ENCODE results near the gene BNIP5. TPM values are rescaled to one million over a fixed set of nuclear protein-coding genes. Genes with fewer than 3 reads are reported as not detected.

The BNIP5 gene
- total and polyA plus RNA-seq, 8 donors, result 2.4 to 14.8 (median 4.6) TPM

DNA sequence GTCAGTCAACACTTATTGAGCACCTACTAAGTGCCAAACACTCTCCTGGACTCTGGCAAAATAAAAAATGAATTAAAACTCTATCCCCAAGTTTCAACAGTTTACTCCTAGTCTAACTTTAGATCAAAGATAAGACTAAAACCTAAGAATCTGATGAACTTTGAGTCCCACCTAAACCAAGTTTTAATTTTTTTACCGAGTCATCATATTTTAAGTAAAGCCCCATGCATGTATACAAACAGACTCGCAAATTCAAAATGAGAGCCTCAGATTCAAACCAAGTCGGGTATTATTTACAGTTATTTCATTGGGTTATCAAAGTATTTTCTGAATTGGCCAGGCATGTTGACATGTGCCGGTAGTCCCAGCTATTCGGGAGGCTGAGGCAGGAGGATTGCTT lies 28.2 kb downstream of the BNIP5 start:
- Histone ChIP-seq H3K9me3 (peaks cover 0 to 4% (median 0%) of the 10 kb centered on the region in 4 donors), H3K36me3 (no peaks in the 10 kb centered on the region), H3K27me3 (no peaks in the 10 kb centered on the region), H3K4me1 (peaks cover 0 to 12% (median 0%) of the 10 kb centered on the region in 4 donors), H3K4me3 (no peak overlapping the region), H3K27ac (no peak overlapping the region)
- DNase-seq, result no peak
- TF ChIP-seq, protein P1, sequence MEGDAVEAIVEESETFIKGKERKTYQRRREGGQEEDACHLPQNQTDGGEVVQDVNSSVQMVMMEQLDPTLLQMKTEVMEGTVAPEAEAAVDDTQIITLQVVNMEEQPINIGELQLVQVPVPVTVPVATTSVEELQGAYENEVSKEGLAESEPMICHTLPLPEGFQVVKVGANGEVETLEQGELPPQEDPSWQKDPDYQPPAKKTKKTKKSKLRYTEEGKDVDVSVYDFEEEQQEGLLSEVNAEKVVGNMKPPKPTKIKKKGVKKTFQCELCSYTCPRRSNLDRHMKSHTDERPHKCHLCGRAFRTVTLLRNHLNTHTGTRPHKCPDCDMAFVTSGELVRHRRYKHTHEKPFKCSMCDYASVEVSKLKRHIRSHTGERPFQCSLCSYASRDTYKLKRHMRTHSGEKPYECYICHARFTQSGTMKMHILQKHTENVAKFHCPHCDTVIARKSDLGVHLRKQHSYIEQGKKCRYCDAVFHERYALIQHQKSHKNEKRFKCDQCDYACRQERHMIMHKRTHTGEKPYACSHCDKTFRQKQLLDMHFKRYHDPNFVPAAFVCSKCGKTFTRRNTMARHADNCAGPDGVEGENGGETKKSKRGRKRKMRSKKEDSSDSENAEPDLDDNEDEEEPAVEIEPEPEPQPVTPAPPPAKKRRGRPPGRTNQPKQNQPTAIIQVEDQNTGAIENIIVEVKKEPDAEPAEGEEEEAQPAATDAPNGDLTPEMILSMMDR (IDR thresholded peaks at IDR 0.05), result no peak
- TF ChIP-seq POLR2A (IDR thresholded peaks at IDR 0.05) (no peak), EP300 (IDR thresholded peaks at IDR 0.05) (no peak), POLR2AphosphoS5 (IDR thresholded peaks at IDR 0.05) (no peak)
- intact Hi-C loops (cut with DNase I; ENCODE audit: low total_unique reads), result no loop called here
- WGBS, 5 donors, result 92 to 97% (median 94%) methylated on average over 5 of the region's 5 CpGs

DNA sequence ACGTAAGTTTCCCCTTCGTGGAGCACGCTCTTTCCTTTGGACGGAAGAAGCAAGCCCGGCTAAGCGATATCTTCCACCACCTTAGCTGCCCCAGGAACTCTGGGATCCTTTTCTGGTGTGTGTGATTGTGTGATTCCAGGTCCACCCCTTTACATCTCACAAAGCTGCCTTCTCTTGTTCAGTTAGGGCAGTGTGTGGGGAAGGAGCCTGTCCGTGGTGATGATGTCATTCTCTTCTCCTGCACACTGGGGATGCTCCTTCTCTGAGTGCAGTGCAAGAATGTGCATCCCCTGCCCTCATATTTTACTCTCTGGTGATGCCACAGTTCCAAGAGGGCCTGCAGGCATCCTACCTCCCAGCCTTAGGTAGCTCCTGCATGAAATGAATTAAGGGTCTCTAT lies 30.3 kb downstream of the BNIP5 start:
- TF ChIP-seq POLR2A (IDR thresholded peaks at IDR 0.05) (no peak), EP300 (IDR thresholded peaks at IDR 0.05) (no peak), POLR2AphosphoS5 (IDR thresholded peaks at IDR 0.05) (no peak)
- TF ChIP-seq, protein P1 (IDR thresholded peaks at IDR 0.05), result no peak
- no peak for DNase-seq
- no peak overlapping the region for H3K4me3 ChIP-seq
- H3K27ac ChIP-seq, result no peak overlapping the region
- H3K4me1 ChIP-seq, result peaks cover 0 to 14% (median 9%) of the 10 kb centered on the region in 4 donors
- H3K27me3 ChIP-seq, result peaks cover 0 to under 1% (median 0%) of the 10 kb centered on the region in 3 donors
- WGBS, 5 donors, result 78 to 88% (median 87%) methylated on average over 7 of the region's 7 CpGs
- no peaks in the 10 kb centered on the region for H3K36me3 ChIP-seq
- intact Hi-C loops (cut with DNase I; ENCODE audit: low total_unique reads), result no loop called here
- H3K9me3 ChIP-seq, result peaks cover 0 to 4% (median 0%) of the 10 kb centered on the region in 4 donors

DNA sequence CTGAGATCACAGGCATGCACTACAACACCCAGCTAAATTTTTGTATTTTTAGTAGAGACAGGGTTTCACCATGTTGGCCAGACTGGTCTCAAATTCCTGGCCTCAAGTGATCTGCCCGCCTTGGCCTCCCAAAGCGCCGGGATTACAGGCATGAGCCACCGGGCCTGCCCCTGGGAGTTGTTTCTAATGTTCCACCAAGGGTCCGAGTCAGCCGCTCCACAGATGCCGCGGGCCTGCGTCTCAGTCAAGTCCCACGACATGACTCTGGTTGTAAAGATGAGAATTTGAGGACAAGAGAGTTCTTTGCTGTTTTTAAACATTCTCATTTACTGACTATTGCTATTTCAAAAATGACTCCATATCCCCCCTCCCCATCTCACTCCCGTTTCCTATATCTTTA lies 30.8 kb downstream of the BNIP5 start:
- intact Hi-C loops (cut with DNase I; ENCODE audit: low total_unique reads), result no loop called here
- TF ChIP-seq POLR2A (IDR thresholded peaks at IDR 0.05) (no peak), POLR2AphosphoS5 (IDR thresholded peaks at IDR 0.05) (no peak), EP300 (IDR thresholded peaks at IDR 0.05) (no peak)
- TF ChIP-seq, protein P1 (IDR thresholded peaks at IDR 0.05), result no peak
- DNase-seq, result no peak
- WGBS, 5 donors, result 91 to 94% (median 93%) methylated on average over 10 to 11 of the region's 11 CpGs
- H3K36me3 ChIP-seq, result no peaks in the 10 kb centered on the region
- H3K27ac ChIP-seq, result no peak overlapping the region
- H3K4me3 ChIP-seq, result no peak overlapping the region
- H3K9me3 ChIP-seq, result peaks cover 0 to 4% (median 0%) of the 10 kb centered on the region in 4 donors
- peaks cover 0 to 19% (median 12%) of the 10 kb centered on the region in 4 donors for H3K4me1 ChIP-seq
- H3K27me3 ChIP-seq, result peaks cover 0 to 5% (median 0%) of the 10 kb centered on the region in 3 donors

DNA sequence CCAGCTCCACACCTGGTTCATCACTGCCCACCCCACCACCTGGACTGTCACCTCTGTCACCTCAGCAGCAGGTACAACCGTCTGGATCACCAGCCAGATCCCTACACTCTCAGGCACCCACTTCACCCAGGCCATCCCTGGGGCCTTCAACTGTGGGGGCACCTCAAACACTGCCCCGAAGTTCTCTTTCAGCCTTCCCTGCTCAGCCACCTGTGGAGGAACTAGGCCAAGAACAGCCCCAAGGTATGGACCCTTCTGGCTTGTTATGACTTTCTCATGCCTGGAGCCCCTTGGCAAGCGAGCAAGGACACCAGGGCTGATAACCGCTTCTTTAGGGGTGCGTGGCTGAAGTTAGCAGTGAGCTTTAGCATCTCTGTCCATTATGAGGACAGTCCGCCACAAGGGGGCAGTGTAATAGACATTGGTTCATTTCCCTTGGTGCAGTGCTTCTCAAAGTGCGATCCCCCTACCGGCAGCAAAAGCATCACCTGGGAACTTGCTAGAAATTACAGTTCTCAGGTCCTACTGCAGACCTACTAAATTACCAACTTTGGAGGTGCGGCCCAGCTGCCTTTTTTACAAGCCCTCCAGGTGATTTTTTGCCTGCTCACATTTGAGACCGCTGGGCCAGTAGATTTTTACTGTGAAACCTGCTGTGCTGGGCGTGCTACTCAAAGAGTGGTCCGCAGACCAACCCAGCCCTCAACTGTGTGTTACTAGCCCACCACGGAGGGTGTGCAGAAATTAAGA lies 34.3 kb downstream of the BNIP5 start:
- Histone ChIP-seq H3K4me1 (peaks cover 0 to 20% (median 12%) of the 10 kb centered on the region in 4 donors), H3K4me3 (no peak overlapping the region), H3K27ac (peak overlapping the region in 1 of 5 donors; percentile 22), H3K9me3 (no peaks in the 10 kb centered on the region), H3K36me3 (no peaks in the 10 kb centered on the region), H3K27me3 (peaks cover 0 to 9% (median 0%) of the 10 kb centered on the region in 3 donors)
- intact Hi-C loops (cut with DNase I; ENCODE audit: low total_unique reads), result loop anchor here (5.0 kb wide), 1 partner anchor 60 kb away; no protein-coding TSS in a partner anchor
- DNase-seq, result peak; percentile 94 to 96
- no peak for TF ChIP-seq POLR2A (IDR thresholded peaks at IDR 0.05)
- TF ChIP-seq EP300 (IDR thresholded peaks at IDR 0.05), result no peak
- TF ChIP-seq, protein P1 (IDR thresholded peaks at IDR 0.05), result peak in 5 of 7 experiments; percentile 75 to 95 (median 89)
- peak in 1 of 3 donors; percentile 65 for TF ChIP-seq POLR2AphosphoS5 (IDR thresholded peaks at IDR 0.05)
- 26 to 34% (median 31%) methylated on average over 10 to 13 of the region's 13 CpGs for WGBS, 5 donors

Data from stomach (tissue), 9 donors.